HCT116 (cell line): ENCODE data around the gene BCL11A. TPM values are rescaled to one million over a fixed set of nuclear protein-coding genes. Genes with fewer than 3 reads are reported as not detected.

Experiments used
- ATAC-seq: fragments of 200-7000 bp; cut with Tn5 transposase; 2 replicates; pipeline ENCODE4 v1.9.1; 2020; ENCODE audit warnings: mild to moderate bottlenecking, moderate library complexity
- BruUV-seq: library from RNA; stranded (reverse); fragments of 400-500 nt; replicated peaks from 2 replicates; lab custom pipeline; 2021; lab: Mats Ljungman, UMichigan
- CTCF ChIA-PET: fragments of 300-600 bp; sonication (Branson Sonifier 250); formaldehyde crosslinking; loops from one replicate; lab custom pipeline; 2021; ENCODE audit warnings: antibody characterized with exemption; lab: Charles Lee
- POLR2A ChIA-PET: fragments of 300-600, 350-600 bp; sonication (Branson Sonifier 250); formaldehyde crosslinking; loops from one replicate; lab custom pipeline; 2021; ENCODE audit warnings: antibody characterized with exemption; lab: Charles Lee
- RAD21 ChIA-PET, 2 experiments: fragments of 300-600 bp; sonication (Branson Sonifier 250); formaldehyde crosslinking; loops; one replicate each; lab custom pipeline; 2023; ENCODE audit warnings: low total read pairs in 2 of 2; ENCODE audit not compliant: uncharacterized antibody in 2 of 2, unreplicated experiment in 2 of 2, low non-redundant PET in 1 of 2; lab: Charles Lee
- DNase-seq: peaks from one replicate; pipeline ENCODE4 v3.0.0-alpha.2; 2010; ENCODE audit warnings: low read depth, low spot score
- H2AFZ ChIP-seq: fragments of 200-600 bp; shearing (Covaris generic), sonication (generic); 2 replicates; pipeline ENCODE4 v1.6.1; 2017; ENCODE audit warnings: low read depth, mixed run types, mixed read lengths, antibody characterized with exemption, low read length; ENCODE audit not compliant: poor library complexity, severe bottlenecking
- H3K27ac ChIP-seq: 2 replicates; pipeline ENCODE4 v1.5.1; 2012; ENCODE audit warnings: low read depth, low read length
- H3K27me3 ChIP-seq: fragments of 200-600 bp; sonication (generic); 2 replicates; pipeline ENCODE4 v1.6.1; 2016; ENCODE audit warnings: mixed run types, low read length, mixed read lengths; ENCODE audit not compliant: insufficient read depth
- H3K36me3 ChIP-seq, 2 experiments: fragments of 200-500 bp in 1 of 2; fragments of 200-600 bp in 1 of 2; sonication (Bioruptor generic) in 1 of 2; sonication (generic) in 1 of 2; 2 replicates each; pipeline versions ENCODE4 v1.5.1 to v1.6.1; 2014 to 2016; ENCODE audit warnings: low read length in 2 of 2, inconsistent platforms in 1 of 2, mixed read lengths in 1 of 2, mixed run types in 1 of 2; ENCODE audit not compliant: insufficient read depth in 2 of 2, control insufficient read depth in 1 of 2
- H3K4me1 ChIP-seq, 2 experiments: fragments of 200-600 bp in 1 of 2; sonication (generic) in 1 of 2; 2 replicates each; pipeline versions ENCODE4 v1.5.1 to v1.6.1; 2012 to 2017; ENCODE audit warnings: low read length in 2 of 2, inconsistent platforms in 1 of 2, mild to moderate bottlenecking in 1 of 2, mixed read lengths in 1 of 2, mixed run types in 1 of 2, moderate library complexity in 1 of 2; ENCODE audit not compliant: insufficient read depth in 2 of 2, control insufficient read depth in 1 of 2
- H3K4me2 ChIP-seq: fragments of 200-600 bp; sonication (generic); 2 replicates; pipeline ENCODE4 v1.6.1; 2017; ENCODE audit warnings: mixed run types, low read length, mixed read lengths
- H3K4me3 ChIP-seq, 2 experiments: fragments of 200-600 bp in 1 of 2; sonication (generic) in 1 of 2; replicated peaks in 1 of 2; 2 replicates each; pipeline ENCODE4 v1.5.1; 2011 to 2016; ENCODE audit warnings: low read length in 2 of 2, control low read depth in 1 of 2, low read depth in 1 of 2, mild to moderate bottlenecking in 1 of 2, mixed read lengths in 1 of 2, mixed run types in 1 of 2
- H3K79me2 ChIP-seq: fragments of 200-600 bp; sonication (generic); 2 replicates; pipeline ENCODE4 v1.6.1; 2017; ENCODE audit warnings: mild to moderate bottlenecking, mixed run types, low read length, moderate library complexity, mixed read lengths; ENCODE audit not compliant: insufficient read depth
- H3K9ac ChIP-seq: fragments of 200-600 bp; sonication (generic); 2 replicates; pipeline ENCODE4 v1.6.1; 2016; ENCODE audit warnings: low read length, mixed read lengths
- H3K9me2 ChIP-seq: fragments of 200-600 bp; sonication (generic), shearing (Covaris generic); 2 replicates; pipeline ENCODE4 v1.6.1; 2017; ENCODE audit warnings: mixed run types, mild to moderate bottlenecking, moderate library complexity; ENCODE audit not compliant: insufficient read depth
- H3K9me3 ChIP-seq, 2 experiments: fragments of 200-500 bp in 1 of 2; fragments of 200-600 bp in 1 of 2; sonication (Bioruptor generic) in 1 of 2; sonication (generic) in 1 of 2; 2 replicates each; pipeline ENCODE4 v1.6.1; 2014 to 2017; ENCODE audit warnings: low read length in 2 of 2, mixed read lengths in 2 of 2, inconsistent platforms in 1 of 2, low read depth in 1 of 2, mild to moderate bottlenecking in 1 of 2, mixed run types in 1 of 2, moderate library complexity in 1 of 2; ENCODE audit not compliant: control insufficient read depth in 1 of 2, insufficient read depth in 1 of 2
- H4K20me1 ChIP-seq: fragments of 200-600 bp; sonication (generic), shearing (Covaris generic); 2 replicates; pipeline ENCODE4 v1.6.1; 2017; ENCODE audit warnings: mixed run types, mild to moderate bottlenecking, moderate library complexity; ENCODE audit not compliant: insufficient read depth
- ATF3 ChIP-seq: IDR thresholded peaks from 2 replicates; pipeline ENCODE4 v1.6.1; 2012
- ELF1 ChIP-seq: IDR thresholded peaks from 2 replicates; pipeline ENCODE4 v1.6.1; 2012; ENCODE audit warnings: low read depth, borderline replicate concordance
- EZH2phosphoT487 ChIP-seq: fragments of 200-600 bp; IDR thresholded peaks from 2 replicates; pipeline ENCODE4 v1.6.1; 2018; ENCODE audit warnings: antibody characterized with exemption, borderline replicate concordance
- MAX ChIP-seq: IDR thresholded peaks from 2 replicates; pipeline ENCODE4 v1.6.1; 2012
- POLR2A ChIP-seq: IDR thresholded peaks from 2 replicates; pipeline ENCODE4 v1.7.0; 2011; ENCODE audit warnings: borderline replicate concordance; ENCODE audit not compliant: insufficient read depth, insufficient read length; ENCODE audit errors: extremely low read depth
- POLR2AphosphoS5 ChIP-seq: IDR thresholded peaks from 2 replicates; pipeline ENCODE4 v1.6.1; 2011; ENCODE audit warnings: mild to moderate bottlenecking, low read depth, low read length, moderate library complexity
- RAD21 ChIP-seq: IDR thresholded peaks from 2 replicates; pipeline ENCODE4 v1.6.1; 2012; ENCODE audit warnings: low read depth, mild to moderate bottlenecking
- SIN3A ChIP-seq: IDR thresholded peaks from 2 replicates; pipeline ENCODE4 v1.6.1; 2012; ENCODE audit warnings: low read depth
- SRF ChIP-seq: IDR thresholded peaks from 2 replicates; pipeline ENCODE4 v1.6.1; 2012; ENCODE audit warnings: low read depth
- TCF7L2 ChIP-seq: IDR thresholded peaks from 2 replicates; pipeline ENCODE4 v1.7.0; 2011; ENCODE audit warnings: borderline replicate concordance, inconsistent platforms; ENCODE audit not compliant: insufficient read depth, insufficient read length; ENCODE audit errors: extremely low read depth
- ZFX ChIP-seq: fragments of 450-650 bp; IDR thresholded peaks from 2 replicates; pipeline ENCODE4 v1.6.1; 2017
- intact Hi-C: fragments of 100-400 bp; cut with micrococcal nuclease; formaldehyde crosslinking; loops from 2 replicates; pipeline ENCODE4 v1.10.0; 2022
- total RNA-seq: library from RNA; stranded (reverse); gene quantifications from one replicate; pipeline ENCODE4 v1.2.1, GENCODE V29; 2021; ENCODE audit not compliant: unreplicated experiment

BCL11A gene
- total RNA-seq, 1 experiment from 2014 or later, result 0.71 TPM

- H3K9me3 ChIP-seq, result no peaks in the 10 kb centered on the region
- ChIA-PET RAD21 (no interaction called here), CTCF (no interaction called here), POLR2A (no interaction called here)
- no peaks in the 10 kb centered on the region for H3K9me2 ChIP-seq
- intact Hi-C loops, result no loop called here
- no peaks in the 10 kb centered on the region for H4K20me1 ChIP-seq
- ATAC-seq (no peak), DNase-seq (no peak)
- H3K36me3 ChIP-seq, result no peaks in the 10 kb centered on the region
- no peaks in the 10 kb centered on the region for H3K27me3 ChIP-seq
- TF ChIP-seq SIN3A (no peak), RAD21 (no peak), ELF1 (no peak), POLR2A (no peak), ZFX (no peak), ATF3 (no peak), EZH2phosphoT487 (no peak)
- no peaks in the 10 kb centered on the region for H3K79me2 ChIP-seq
- H3K27ac ChIP-seq, result no peak overlapping the region
- no peak overlapping the region for H3K9ac ChIP-seq
- no TSS peak for BruUV-seq
- H3K4me1 ChIP-seq, result no peaks in the 10 kb centered on the region
- no peak overlapping the region for H2AFZ ChIP-seq
- no peak overlapping the region for H3K4me3 ChIP-seq
- no peak overlapping the region for H3K4me2 ChIP-seq
Measured at GRCh38 chr2:60432035-60432601, 121.3 kb downstream of the BCL11A start.

GRCh38 chr2:60429681-60430080, 123.8 kb downstream of the BCL11A start:
- intact Hi-C loops, result no loop called here
- ATAC-seq (peak; percentile 42; the same call in 1 of the 2 replicates), DNase-seq (no peak)
- no peaks in the 10 kb centered on the region for H3K79me2 ChIP-seq
- no peaks in the 10 kb centered on the region for H3K36me3 ChIP-seq
- no TSS peak for BruUV-seq
- CTCF ChIA-PET, result no interaction called here
- H3K9me2 ChIP-seq, result no peaks in the 10 kb centered on the region
- H3K9ac ChIP-seq, result no peak overlapping the region
- TF ChIP-seq SRF, result no peak
- no peak for TF ChIP-seq ATF3
- no peak for TF ChIP-seq SIN3A
- TF ChIP-seq TCF7L2, result no peak
- TF ChIP-seq MAX, result no peak
- no peak for TF ChIP-seq POLR2AphosphoS5
- no peaks in the 10 kb centered on the region for H3K27me3 ChIP-seq
- RAD21 ChIA-PET, result no interaction called here
- no peak overlapping the region for H3K4me3 ChIP-seq
- no peaks in the 10 kb centered on the region for H3K4me1 ChIP-seq
- no peaks in the 10 kb centered on the region for H4K20me1 ChIP-seq
- no peak overlapping the region for H3K27ac ChIP-seq
- POLR2A ChIA-PET, result no interaction called here
- H2AFZ ChIP-seq, result no peak overlapping the region
- H3K4me2 ChIP-seq, result no peak overlapping the region
- no peaks in the 10 kb centered on the region for H3K9me3 ChIP-seq
